Activated CD4-positive, alpha-beta T cell treated with anti-CD3 and anti-CD28 coated beads, Interleukin-2, amount 50 U/mL, for 16 hours (primary cell): ENCODE measurements around the gene ADAMTS17.

ENCODE experiments used
- DNase-seq: peaks from one replicate; pipeline ENCODE4 v3.0.0-alpha.2; 2020

ADAMTS17 gene

GRCh38 chr15:100215843-100216169, 126.0 kb downstream of the ADAMTS17 start:
- no peak for DNase-seq

DNA sequence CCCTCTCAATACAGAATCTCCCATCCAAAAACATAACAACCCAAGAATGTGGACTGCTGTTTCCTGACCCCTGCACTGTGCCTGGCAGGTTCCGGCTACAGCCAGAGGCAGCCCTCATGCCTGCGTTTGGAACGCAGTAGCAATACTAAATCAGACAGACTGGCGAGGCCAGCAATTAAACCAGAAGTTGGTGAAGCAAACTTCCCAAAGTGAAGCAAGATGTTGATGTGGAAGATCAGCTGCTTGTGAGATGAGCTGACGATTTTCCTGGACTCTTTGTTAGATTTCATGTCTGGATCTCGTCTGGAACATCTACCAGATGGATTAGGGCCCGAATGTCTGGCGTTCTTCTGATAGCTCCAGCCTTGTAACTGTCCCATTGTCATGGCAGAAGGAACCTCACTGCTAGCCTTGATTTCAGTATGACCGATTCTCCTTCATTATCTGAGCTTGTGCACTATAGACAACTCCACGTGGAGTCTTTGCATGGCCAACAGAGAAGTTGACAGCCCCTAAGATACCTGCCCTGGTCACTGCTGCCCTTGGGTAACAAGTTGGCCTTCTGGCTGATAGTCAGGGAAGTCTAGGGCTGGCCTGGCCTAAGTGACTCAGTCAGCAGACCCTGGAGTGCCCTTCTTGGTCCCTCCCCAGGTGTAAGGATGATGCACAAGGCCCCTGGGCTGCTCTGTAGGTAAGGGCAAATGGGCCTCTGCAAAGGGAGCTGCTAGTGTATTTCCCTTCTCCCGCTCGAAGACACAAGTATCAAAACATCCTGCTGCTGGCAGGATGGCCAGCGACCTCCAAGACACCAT, 126.5 kb downstream of the ADAMTS17 start:
- DNase-seq = no peak

DNA sequence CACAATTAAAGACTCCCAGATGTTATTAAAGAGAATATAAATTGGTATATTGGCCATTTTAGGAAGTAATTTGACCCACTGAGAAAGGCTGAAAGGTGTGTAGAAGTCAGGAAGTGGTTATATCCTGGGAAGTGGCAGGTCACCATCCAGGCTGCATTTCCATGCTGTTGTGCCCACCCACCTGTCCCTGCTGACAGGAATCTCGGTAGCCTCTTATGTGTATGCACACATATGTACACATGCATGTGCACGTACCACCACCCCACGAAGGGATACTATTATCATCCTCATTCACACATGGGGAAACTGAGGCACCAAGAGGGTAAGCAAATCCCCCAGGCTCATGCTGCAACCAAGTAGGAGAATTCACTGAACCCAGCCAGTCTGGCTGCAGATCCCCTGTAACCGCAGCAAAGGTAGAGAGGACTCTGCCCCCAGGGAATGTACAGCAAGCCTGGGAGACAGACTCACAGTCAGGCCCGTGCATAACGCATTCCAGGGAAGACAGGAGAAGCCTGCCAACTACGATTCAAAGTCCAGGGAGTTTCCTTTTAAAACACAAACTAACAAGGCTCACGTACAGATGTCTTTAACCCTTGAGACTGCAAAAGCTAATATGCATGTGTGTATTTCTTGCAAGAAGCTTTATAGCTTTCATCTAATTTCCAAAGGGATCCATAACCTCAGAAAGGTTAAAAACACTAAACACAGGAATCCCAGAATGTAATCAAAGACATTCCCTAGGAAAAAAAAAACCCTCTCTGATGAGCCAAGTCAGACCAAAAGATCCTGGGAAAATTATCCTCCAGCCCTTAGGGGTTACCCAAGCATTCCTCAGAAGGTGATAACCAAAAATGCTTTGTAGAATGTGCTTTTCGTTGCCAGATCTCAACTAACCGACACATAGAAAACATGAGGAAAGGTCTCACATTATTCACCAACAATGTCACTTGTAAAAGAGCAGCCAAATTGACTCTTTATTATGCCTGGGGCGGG, 129.6 kb downstream of the ADAMTS17 start:
- DNase-seq = no peak

DNA sequence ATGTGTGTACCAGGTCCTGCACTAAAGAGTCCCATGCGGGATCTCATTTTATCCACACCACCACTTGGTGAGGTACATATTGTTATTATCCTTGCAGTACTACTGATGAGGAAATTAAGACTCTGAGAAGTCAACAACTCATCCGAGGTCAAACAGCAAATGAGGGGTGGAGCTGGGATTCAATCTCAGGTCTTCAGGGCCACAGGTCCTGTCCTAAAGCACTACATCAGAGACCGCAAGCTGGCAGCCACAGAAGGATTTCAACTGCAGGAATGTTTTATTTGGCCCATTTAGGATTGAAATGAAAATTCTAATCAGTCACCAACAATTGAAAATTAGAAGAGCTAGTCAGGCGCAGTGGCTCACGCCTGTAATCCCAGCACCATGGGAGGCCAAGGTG, 131.4 kb downstream of the ADAMTS17 start:
- no peak for DNase-seq

DNA sequence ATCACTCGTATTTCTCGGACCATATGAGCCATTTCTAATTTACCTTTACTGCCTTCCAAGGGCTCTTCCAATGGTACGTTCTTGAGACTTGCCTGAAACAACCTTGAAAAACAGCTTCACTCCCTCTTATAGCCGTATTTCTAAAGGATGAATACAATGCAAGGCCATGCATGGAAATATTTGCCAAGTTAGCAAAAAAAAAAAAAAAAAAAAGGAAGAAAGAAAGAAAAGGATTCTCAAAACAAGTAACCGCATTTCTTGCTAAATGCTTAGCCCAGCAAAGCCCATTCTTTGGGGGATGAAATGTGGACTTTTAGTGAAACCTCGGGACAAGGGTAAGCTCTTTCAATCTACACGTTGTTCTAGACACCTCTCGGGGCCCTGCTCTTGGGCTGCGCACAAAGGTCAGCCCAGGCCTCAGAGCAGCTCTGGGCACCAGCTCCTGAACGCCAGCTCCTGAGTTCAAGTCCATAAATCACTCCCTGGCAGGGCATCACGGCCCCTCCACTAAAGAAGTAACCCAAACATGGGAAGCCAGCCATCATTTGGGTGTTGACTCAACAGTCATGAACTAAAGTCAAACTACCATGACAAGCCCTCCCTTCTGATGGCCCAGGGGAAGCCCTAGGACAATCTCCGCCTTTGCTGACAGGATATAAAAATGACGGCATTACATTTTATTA, 132.7 kb downstream of the ADAMTS17 start:
- no peak for DNase-seq

DNA sequence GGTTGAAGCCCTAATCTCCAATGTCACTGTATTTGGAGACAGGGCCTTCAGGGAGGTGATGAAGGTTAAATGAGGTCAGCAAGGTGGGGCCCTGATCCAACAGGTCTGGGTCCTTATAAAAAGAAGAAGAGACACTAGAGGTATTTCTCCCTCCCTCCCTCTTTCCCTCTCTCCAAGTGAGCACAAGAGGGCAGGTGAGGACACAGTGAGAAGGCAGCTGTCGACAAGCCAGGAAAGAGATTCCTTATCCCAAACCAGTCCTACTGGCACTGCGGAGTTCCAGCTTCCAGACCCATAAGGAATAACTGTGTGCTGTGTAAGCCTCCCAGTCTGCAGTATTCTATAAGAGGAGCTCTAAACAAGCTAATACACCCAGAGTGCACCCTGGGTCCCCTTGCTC, 134.7 kb downstream of the ADAMTS17 start:
- DNase-seq = no peak

DNA sequence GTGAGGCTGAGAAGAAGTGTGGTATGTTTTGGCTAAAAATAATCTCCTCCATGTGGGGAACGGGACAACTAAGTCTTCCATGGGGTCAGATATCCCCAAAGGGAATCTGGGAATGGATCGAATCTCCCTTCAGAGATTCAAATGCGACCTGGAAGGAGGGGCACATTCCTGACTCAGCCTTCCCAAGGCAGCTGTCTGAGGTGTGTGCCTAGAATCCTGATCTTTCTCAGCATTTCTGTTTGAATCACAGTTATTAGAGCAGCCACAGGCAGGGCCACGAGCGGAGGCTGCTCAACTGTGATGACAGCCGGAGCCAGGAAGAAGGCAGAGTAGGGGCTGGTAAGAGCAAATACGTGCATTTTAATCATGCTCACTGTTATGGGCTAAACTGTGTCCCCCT, 135.1 kb downstream of the ADAMTS17 start:
- no peak for DNase-seq

DNA sequence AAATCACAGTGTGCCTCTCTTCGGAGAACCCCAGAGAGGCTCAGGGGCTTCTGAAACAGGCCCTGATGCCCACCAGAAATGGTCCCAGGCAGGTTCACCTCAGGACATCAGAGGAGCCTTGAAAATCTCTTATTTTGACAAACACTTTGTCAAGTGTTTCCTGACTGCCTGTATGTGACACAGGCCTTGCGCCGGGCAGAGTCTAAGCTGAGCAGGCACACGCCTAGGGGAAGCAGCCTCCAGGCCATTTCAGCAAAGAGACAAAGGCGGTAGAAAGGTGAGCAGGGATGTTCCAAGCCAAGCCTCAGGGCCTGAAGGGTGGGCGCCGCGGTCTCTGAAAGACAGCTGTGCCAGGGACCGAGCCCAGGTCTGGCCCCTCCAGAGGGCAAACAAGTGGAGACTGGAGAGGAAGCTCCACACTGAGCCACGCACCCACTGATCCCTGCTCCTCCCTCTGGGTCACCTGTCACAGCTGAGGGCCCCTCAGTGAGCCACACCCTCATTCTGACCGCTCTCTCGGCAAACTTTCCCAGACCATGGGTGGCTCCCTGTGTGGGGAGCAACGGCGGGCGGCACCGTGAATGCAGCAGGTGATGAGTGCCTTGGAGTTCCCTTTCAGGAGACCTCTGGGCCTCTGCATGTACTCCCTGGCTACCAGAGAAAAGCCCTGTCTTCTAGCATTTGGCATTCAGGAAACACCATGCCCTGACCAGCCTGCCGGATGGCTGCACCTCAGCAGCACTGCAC, 136.1 kb downstream of the ADAMTS17 start:
- no peak for DNase-seq

- DNase-seq = no peak
These were observed 137.0 kb downstream of the ADAMTS17 start for GRCh38 chr15:100204771-100205170.

DNA sequence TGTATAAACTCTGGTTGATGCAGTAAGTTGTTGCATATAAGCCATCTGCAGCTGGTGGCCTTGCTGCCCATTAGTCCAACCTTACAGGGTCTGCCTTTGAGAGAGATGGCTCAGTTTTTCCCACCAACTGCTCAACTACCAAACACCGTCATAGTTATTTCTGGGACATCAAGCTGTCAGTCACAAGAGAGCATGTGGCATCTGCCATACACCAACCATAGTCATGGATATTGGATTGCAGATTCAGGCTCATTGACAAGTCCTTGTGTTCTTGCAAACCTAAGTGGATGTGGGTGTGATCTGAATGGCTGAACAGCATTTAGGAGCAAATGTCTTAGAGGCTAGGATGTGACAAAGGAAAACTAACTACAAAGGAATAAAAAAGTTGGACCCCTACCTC, 137.6 kb downstream of the ADAMTS17 start:
- no peak for DNase-seq

DNA sequence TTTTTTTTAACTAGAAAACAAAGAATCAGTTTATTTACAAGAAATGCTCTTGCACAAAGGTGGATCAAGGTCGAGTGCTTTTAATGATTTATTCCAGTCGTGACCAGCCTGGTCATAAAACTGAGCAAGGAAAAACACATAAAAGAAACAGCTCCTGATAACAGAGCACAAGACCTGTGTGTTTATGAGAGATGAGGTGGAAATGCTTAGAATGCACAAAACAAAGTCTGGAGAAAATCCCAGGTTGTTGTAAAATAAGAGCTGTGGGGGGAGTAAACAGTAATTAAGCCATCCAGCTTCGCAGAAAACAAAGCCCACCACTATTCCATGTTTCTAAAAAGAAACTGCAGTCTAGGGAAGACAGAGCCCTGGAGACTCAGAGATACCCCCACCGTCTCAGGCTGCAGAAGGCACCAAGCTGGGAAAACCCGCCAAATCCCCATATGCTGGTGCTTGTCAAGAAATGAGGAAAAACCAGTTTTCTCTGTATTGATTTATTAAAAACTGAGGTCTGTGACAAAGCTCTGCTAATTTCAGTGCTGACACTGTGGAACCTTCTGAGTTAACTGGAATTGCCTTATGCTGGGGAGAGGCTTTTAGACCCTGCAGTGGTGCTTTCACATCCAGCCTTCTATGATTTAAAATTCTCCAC, 139.3 kb downstream of the ADAMTS17 start:
- no peak for DNase-seq

GRCh38 chr15:100201376-100202280, 140.1 kb downstream of the ADAMTS17 start:
- peak; percentile 2 for DNase-seq

GRCh38 chr15:100200287-100200880, 141.4 kb downstream of the ADAMTS17 start:
- DNase-seq = no peak

GRCh38 chr15:100199711-100200286, 142.0 kb downstream of the ADAMTS17 start:
- DNase-seq = no peak

- DNase-seq = no peak
These were observed 143.3 kb downstream of the ADAMTS17 start for GRCh38 chr15:100198442-100198841.

GRCh38 chr15:100196326-100197058, 145.3 kb downstream of the ADAMTS17 start:
- DNase-seq = no peak

- DNase-seq = no peak
These were observed 146.8 kb downstream of the ADAMTS17 start for GRCh38 chr15:100194996-100195395.

DNA sequence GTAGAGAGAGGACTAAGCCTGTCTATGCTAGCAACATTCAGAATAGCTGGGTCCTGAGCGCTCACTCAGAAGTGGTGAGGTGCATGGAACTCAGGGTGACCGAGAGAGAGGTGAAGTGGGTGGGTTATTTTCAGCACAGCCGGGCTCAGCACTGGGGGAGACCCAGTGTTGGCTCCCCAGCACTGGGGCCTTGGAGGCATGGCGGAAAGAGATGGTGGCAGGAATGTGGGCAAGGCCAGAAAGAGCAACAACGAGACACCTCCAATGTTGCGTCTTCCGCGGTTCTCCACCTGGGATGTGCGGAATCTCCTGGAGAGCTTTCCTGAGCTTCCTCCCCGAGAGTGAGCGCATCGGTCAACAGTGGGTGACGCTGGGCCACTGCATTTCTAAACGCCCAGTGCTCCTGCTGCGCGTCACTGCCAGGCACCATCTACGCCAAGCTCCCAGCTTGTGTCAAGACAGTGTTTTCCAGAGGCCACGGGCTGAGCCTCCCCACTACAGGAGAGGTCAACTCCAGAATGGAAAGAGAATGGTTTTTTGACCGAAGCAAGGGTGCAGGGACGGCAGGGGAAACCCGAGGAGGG, 148.4 kb downstream of the ADAMTS17 start:
- DNase-seq = no peak
